GM23248 (cell line): Measurements from ENCODE around the gene LRP1-AS. TPM values are rescaled to one million over a fixed set of nuclear protein-coding genes. Genes with fewer than 3 reads are reported as not detected.

Source experiments
- DNase-seq: peaks from one replicate; pipeline ENCODE4 v3.0.0-alpha.2; 2015
- H2AFZ ChIP-seq: fragments of 200-600 bp; sonication (generic); 2 replicates; pipeline ENCODE4 v1.6.1; 2016; ENCODE audit warnings: antibody characterized with exemption
- H3F3A ChIP-seq: fragments of 200-600 bp; sonication (generic); 2 replicates; pipeline ENCODE4 v1.6.1; 2016; ENCODE audit warnings: mild to moderate bottlenecking, antibody characterized with exemption, mixed run types; ENCODE audit not compliant: insufficient read depth
- H3K27ac ChIP-seq: fragments of 200-600 bp; sonication (generic); 2 replicates; pipeline ENCODE4 v1.5.1; 2016; ENCODE audit warnings: mild to moderate bottlenecking
- H3K27me3 ChIP-seq: fragments of 200-600 bp; sonication (generic); replicated peaks from 2 replicates; pipeline ENCODE4 v1.6.1; 2016; ENCODE audit warnings: mild to moderate bottlenecking; ENCODE audit not compliant: insufficient read depth
- H3K36me3 ChIP-seq: fragments of 200-600 bp; sonication (generic); 2 replicates; pipeline ENCODE4 v1.6.1; 2016; ENCODE audit warnings: low read depth, mild to moderate bottlenecking
- H3K4me1 ChIP-seq: fragments of 200-600 bp; sonication (generic); 2 replicates; pipeline ENCODE4 v1.6.1; 2016; ENCODE audit warnings: mild to moderate bottlenecking; ENCODE audit not compliant: insufficient read depth
- H3K4me2 ChIP-seq: fragments of 200-600 bp; sonication (generic); one replicate; pipeline ENCODE4 v1.6.1; 2016; ENCODE audit warnings: mild to moderate bottlenecking; ENCODE audit not compliant: unreplicated experiment
- H3K4me3 ChIP-seq: fragments of 200-600 bp; sonication (generic); 2 replicates; pipeline ENCODE4 v1.5.1; 2016; ENCODE audit warnings: mild to moderate bottlenecking
- H3K79me2 ChIP-seq: fragments of 200-600 bp; sonication (generic); 2 replicates; pipeline ENCODE4 v1.6.1; 2016; ENCODE audit warnings: mild to moderate bottlenecking; ENCODE audit not compliant: insufficient read depth
- H3K9ac ChIP-seq: fragments of 200-600 bp; sonication (generic); 2 replicates; pipeline ENCODE4 v1.6.1; 2016; ENCODE audit warnings: mild to moderate bottlenecking
- H3K9me2 ChIP-seq: fragments of 200-600 bp; sonication (generic); 2 replicates; pipeline ENCODE4 v1.6.1; 2016; ENCODE audit warnings: mixed run types, mild to moderate bottlenecking, moderate library complexity; ENCODE audit not compliant: insufficient read depth
- H3K9me3 ChIP-seq: fragments of 200-600 bp; sonication (generic); one replicate; pipeline ENCODE4 v1.6.1; 2017; ENCODE audit warnings: low read depth
- H4K20me1 ChIP-seq: fragments of 200-600 bp; sonication (generic); 2 replicates; pipeline ENCODE4 v1.6.0; 2016; ENCODE audit not compliant: insufficient read depth
- EZH2 ChIP-seq: fragments of 200-600 bp; sonication (generic); IDR thresholded peaks from 2 replicates; pipeline ENCODE4 v1.6.1; 2018; ENCODE audit warnings: antibody characterized with exemption, mild to moderate bottlenecking; ENCODE audit not compliant: insufficient read depth, poor library complexity, severe bottlenecking
- EZH2phosphoT487 ChIP-seq: fragments of 200-600 bp; sonication (generic); IDR thresholded peaks from 2 replicates; pipeline ENCODE4 v1.6.1; 2018; ENCODE audit warnings: antibody characterized with exemption, moderate library complexity, mild to moderate bottlenecking, low read depth; ENCODE audit not compliant: insufficient read depth
- WGBS, 2 experiments: methylation state at CpG; one replicate each; pipeline ENCODE4 v1.1.6; 2015 to 2017; ENCODE audit warnings: low lambda C conversion rate in 2 of 2, low coverage in 1 of 2; ENCODE audit errors: missing lambda C conversion rate in 2 of 2; 5-methylcytosine and 5-hydroxymethylcytosine counted together
- in situ Hi-C: fragments of 300-500 bp; cut with MboI; formaldehyde crosslinking; loops from 2 replicates; pipeline ENCODE4 v1.15.0; 2020
- polyA plus RNA-seq: library from polyadenylated mRNA; unstranded; fragments of >200 nt; fragmentation: Nextera tagmentation; extraction: Ambion mirVana; gene quantifications from 2 replicates; pipeline ENCODE4 v1.2.1, GENCODE V29; 2016
- total RNA-seq: library from RNA; depleted of rRNA; stranded (reverse); fragments of >200 nt; shearing (Covaris generic); gene quantifications from 2 replicates; pipeline ENCODE4 v1.2.3, GENCODE V29; 2014

Gene LRP1-AS
- total and polyA plus RNA-seq, 2 experiments from 2014 or later, result 0.60 TPM; not detected in 1

GRCh38 chr12:57111031-57111734, 36.2 kb downstream of the LRP1-AS start, which contains the start of gene STAT6:
Gene STAT6, minus strand, starts transcription at chr12:57111362. Its CDS starts 3,084 bp downstream, at chr12:57108278.
- 0 to 1% methylated on average over 7 to 13 of the region's 13 CpGs for WGBS, 2 experiments
- H3K27me3 ChIP-seq, result no peaks in the 10 kb centered on the region
- H3K4me3 ChIP-seq, result peak within 1 kb of the TSS; percentile 83
- no peaks in the 10 kb centered on the region for H3K9me2 ChIP-seq
- peak; percentile 92 for DNase-seq
- no peaks in the 10 kb centered on the region for H3K9me3 ChIP-seq
- H3F3A ChIP-seq, result peaks cover 6% of the 10 kb centered on the region; the same call in 1 of the 2 replicates
- peak within 1 kb of the TSS; percentile 97 for H3K4me2 ChIP-seq
- peaks cover 3% of the 10 kb centered on the region; the same call in 1 of the 2 replicates for H3K36me3 ChIP-seq
- H4K20me1 ChIP-seq, result no peaks in the 10 kb centered on the region
- peaks cover 34% of the 10 kb centered on the region for H3K4me1 ChIP-seq
- H3K9ac ChIP-seq, result peak within 1 kb of the TSS; percentile 94
- in situ Hi-C loops, result no loop called here
- no peak for TF ChIP-seq EZH2phosphoT487
- TF ChIP-seq EZH2, result no peak
- peaks cover 48% of the 10 kb centered on the region for H3K79me2 ChIP-seq
- peak within 1 kb of the TSS; percentile 64 for H2AFZ ChIP-seq
- H3K27ac ChIP-seq, result peak within 1 kb of the TSS; percentile 98

DNA sequence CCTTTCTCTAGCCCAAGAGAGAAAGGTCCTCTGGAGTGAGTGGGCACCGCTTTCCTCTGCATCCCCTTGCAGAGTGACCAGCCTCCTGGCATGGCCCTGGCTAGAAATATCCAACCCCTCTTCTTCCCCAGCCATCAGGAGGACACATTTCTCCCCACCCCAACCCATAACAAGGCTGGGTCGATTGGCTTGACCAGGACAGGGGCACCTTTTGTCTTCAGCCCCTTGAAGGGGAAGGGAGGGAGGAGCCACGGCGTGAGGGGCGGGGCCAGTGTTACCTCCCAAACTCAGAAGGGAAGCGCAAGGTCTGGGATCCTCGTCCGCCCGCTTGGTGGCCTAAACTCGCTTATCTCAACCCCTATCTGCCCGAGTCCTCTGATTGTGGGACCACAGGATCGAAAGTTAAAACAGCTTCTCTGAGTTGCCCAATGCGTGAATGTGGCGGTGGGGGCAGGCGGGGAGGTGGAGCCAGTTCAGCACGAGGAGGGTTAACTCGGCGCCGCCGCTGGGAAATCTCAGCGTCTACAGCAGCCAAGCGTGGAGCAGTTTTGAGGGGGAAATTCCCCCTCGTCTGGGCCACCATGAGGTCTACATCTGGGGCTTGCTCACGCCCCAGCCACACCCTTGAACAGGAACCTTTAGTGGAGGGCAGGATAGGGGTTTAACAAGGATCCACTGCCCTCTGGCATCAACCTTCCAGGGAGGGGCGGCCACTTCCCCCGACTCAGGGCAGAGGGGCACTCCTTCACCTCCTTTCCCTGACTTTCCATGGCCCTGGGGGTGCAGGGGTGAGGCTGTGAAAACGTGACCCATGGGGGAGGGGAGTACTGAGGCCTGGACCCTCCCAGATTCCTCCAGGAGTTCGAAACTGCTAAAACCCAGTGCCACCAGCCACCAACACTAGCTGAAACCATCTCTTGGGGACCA, 37.1 kb downstream of the LRP1-AS start:
- Histone ChIP-seq H3K79me2 (peaks cover 48% of the 10 kb centered on the region), H2AFZ (peak overlapping the region; percentile 64), H4K20me1 (no peaks in the 10 kb centered on the region), H3K9ac (peak overlapping the region; percentile 94), H3K27me3 (no peaks in the 10 kb centered on the region), H3K9me2 (no peaks in the 10 kb centered on the region), H3K36me3 (peaks cover 7% of the 10 kb centered on the region; the same call in 1 of the 2 replicates), H3F3A (peaks cover 6% of the 10 kb centered on the region; the same call in 1 of the 2 replicates), H3K27ac (peak overlapping the region; percentile 98), H3K9me3 (no peaks in the 10 kb centered on the region), H3K4me2 (peak overlapping the region; percentile 97), H3K4me3 (peak overlapping the region; percentile 83), H3K4me1 (peaks cover 34% of the 10 kb centered on the region)
- TF ChIP-seq EZH2 (no peak), EZH2phosphoT487 (no peak)
- DNase-seq, result peak; percentile 63
- in situ Hi-C loops, result no loop called here
- 1 to 2% methylated on average over 26 to 28 of the region's 28 CpGs for WGBS, 2 experiments

DNA sequence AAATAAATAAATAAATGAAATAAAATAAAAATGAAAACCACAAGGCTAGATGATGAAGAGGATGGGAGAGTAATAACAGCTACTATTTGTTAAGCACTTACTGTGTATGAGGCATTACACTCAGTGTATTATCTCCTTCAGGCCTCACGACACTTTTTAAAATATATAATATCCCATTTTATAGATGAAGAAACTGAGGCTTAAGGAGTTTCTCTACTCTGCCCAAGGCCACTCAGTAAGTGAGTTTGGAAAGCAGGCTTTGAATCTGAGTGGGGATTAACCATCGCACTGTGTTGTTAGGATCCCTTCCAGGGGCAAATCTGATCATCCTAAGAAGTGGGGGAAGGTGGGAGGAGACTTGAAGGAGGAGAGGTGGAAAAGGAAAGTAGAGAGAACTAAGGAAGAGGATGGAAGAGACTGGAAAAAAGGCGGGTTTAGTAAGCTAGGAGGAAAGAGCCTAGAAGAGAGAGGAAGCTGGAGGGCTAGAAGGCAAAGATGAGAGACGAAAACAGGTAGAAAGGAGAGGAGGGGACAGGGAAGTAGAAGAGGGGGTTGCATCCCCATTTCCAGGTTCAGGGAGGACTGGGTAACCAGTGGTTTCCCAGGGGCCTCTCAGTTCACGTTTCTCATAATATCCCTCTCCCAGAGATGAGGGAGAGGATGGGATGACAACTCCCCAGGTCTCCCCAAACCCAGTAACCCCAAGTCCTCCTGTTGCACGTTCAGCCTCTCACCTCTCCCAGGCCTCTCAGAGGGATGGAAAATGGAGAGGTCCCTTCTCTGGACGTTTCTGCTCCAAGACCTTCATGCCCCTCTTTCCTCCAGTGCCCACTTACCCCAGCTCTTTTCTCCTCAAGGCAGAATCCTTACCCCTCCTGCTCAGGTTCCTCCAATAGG, 38.0 kb downstream of the LRP1-AS start:
- TF ChIP-seq EZH2phosphoT487 (no peak), EZH2 (no peak)
- H3K36me3 ChIP-seq, result peaks cover 7% of the 10 kb centered on the region; the same call in 1 of the 2 replicates
- peak; percentile 14 for DNase-seq
- H3K79me2 ChIP-seq, result peaks cover 48% of the 10 kb centered on the region
- H3K9ac ChIP-seq, result peak overlapping the region; percentile 94
- peaks cover 34% of the 10 kb centered on the region for H3K4me1 ChIP-seq
- H3F3A ChIP-seq, result peaks cover 6% of the 10 kb centered on the region; the same call in 1 of the 2 replicates
- no peaks in the 10 kb centered on the region for H3K9me3 ChIP-seq
- peak overlapping the region; percentile 98; the same call in 1 of the 2 replicates for H3K27ac ChIP-seq
- H2AFZ ChIP-seq, result no peak overlapping the region
- 34 to 35% methylated on average over 7 of the region's 7 CpGs for WGBS, 2 experiments
- peak overlapping the region; percentile 83 for H3K4me3 ChIP-seq
- in situ Hi-C loops, result no loop called here
- peak overlapping the region; percentile 97 for H3K4me2 ChIP-seq
- no peaks in the 10 kb centered on the region for H4K20me1 ChIP-seq
- H3K9me2 ChIP-seq, result no peaks in the 10 kb centered on the region
- no peaks in the 10 kb centered on the region for H3K27me3 ChIP-seq
